Transverse colon (tissue), 4 donors: ENCODE data around the gene DOK1.

Experiments
- CTCF ChIP-seq, 5 experiments: fragments of 200-600 bp in 3 of 5; fragments of 450-650 bp in 2 of 5; sonication (generic) in 3 of 5; IDR thresholded peaks; 1 replicate in 2 of 5; 2 replicates in 3 of 5; pipeline ENCODE4 v1.5.1; 2016 to 2017; ENCODE audit warnings: antibody characterized with exemption in 5 of 5, inconsistent platforms in 3 of 5, mild to moderate bottlenecking in 2 of 5, moderate library complexity in 1 of 5
- POLR2A ChIP-seq: fragments of 450-650 bp; IDR thresholded peaks from one replicate; pipeline ENCODE4 v1.6.1; 2016; ENCODE audit warnings: antibody characterized with exemption, mild to moderate bottlenecking, moderate library complexity
- POLR2AphosphoS5 ChIP-seq, 3 donors: sonication (generic); formaldehyde crosslinking; IDR thresholded peaks; one replicate each; pipeline ENCODE4 v1.6.1; 2016; ENCODE audit warnings: antibody characterized with exemption in 3 of 3

- no peak for TF ChIP-seq CTCF (IDR thresholded peaks at IDR 0.05)
- TF ChIP-seq POLR2A, result no peak
- no peak for TF ChIP-seq POLR2AphosphoS5 (IDR thresholded peaks at IDR 0.05)
Observed at GRCh38 chr2:74584088-74584645, 29.6 kb downstream of the DOK1 start.
